ENCODE data around the gene PLD3.
A peak's percentile ranks its signal among the peaks of the same experiment; 100 is the strongest.
"Not testable (repeated sequence)": the region's sequence is repeated elsewhere in the genome, so short reads cannot be mapped to it uniquely, and the experiment has no call there.

PLD3 gene

GRCh38 chr19:40365010-40365409, 16.5 kb downstream of the PLD3 start:
- no peak for DNase-seq (ENCODE audit: low spot score)

DNA sequence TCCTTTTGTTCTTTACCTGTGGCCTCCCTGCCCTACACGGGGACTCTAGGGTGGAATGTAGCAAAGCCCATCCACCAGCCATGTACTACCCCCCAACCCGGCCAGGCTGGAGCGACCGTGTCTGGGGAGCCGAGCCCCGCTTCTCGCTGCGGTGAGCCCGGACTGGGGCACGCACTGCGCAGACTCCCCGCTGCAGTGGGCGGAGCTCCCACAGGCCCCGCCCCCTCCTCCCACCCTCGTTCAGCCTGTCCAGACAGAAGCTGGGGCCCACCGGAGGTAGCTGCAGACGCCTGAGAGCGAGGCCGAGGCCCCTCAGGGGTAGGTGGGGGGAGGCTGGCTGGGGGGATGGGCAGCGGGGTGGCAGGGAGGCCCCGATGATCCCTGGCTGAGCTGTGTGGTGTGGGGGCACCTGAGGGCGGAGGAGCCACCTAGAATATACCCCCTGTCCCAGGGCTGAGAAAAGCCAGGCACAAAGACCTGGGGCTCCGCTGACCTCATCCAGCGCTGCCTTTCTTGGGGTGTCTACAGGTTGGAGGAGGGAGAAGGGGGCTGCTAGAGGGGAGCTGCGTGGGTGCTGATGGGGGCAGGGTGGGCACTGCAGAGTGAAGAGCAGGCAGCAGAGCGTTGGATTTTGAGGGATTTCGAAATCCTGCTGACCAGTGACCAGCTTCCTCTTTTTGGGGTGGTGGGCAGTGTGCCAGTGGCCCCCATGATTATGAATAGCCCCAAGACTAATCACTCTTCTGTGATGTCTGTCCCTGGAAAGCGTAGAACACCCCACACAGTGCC, 17.3 kb downstream of the PLD3 start:
- DNase-seq (ENCODE audit: low spot score), result peak; percentile 95

DNA sequence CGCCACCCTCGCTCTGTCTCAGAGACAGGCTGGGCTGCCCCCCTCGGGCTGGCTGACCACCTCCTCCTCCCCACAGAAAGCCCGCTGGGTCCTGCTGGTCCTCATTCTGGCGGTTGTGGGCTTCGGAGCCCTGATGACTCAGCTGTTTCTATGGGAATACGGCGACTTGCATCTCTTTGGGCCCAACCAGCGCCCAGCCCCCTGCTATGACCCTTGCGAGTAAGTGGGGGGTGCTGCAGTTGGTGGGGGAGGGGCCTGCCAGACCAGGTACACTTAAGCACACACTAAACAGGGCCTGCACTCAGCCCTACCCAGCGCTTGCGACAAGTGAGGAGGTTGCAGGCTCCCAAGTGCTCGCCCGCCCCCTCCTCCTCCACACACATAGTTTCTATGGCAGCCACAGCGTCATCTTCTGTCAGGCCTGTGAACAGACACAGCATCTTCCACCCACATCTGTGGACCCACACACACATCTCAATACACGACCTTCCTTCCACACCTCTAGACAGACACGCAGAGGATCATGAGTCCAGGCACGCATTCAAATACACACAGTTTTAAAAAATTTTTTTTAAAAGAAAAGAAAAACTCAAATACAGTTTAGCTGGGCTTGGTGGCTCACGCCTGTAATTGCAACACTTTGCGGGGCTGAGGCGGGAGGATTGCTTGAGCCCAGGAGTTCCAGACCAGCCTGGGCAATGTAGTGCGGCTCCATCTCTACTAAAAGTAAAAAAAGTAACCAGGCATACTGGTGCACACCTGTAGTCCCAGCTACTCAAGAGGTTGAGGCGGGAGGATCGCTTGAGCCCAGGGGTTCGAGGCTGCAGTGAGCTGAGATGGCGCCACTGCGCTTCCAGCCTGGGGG, 18.4 kb downstream of the PLD3 start:
- DNase-seq (ENCODE audit: low spot score), result no peak

DNA sequence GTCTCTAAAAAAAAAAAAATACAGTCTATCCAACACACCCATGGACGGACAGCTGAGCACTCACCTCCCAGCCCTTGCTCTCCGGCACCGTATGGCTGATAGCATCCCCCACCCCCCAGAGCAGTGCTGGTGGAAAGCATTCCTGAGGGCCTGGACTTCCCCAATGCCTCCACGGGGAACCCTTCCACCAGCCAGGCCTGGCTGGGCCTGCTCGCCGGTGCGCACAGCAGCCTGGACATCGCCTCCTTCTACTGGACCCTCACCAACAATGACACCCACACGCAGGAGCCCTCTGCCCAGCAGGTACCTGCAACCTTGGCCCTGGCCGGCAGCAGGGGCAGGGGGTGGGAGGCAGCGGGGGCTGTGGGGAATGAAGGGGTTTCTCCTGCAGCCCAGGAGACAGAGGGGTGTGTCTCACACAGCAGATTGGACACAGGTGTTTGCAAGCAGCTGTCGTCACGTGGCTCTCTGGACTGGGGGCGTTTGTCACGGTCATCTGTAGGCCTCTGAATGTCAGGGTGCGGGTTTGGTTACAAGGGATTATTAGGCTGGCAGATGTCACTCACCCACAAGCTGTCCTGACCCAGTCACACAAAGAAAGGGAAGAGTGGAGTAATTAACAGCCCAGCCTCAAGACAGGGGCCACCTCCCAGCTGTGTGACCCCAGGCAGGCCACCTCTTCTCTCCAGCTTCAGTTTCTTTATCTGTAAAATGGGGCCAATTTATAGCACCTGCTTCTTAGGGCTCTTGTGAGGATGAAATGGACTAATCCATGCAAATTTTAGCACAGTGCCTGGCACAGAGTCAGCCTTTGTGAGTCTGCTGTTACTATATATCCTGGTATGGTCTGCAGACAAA, 19.3 kb downstream of the PLD3 start:
- DNase-seq (ENCODE audit: low spot score), result no peak

- DNase-seq (ENCODE audit: low spot score), result no peak
Measured at GRCh38 chr19:40369797-40370196, 21.3 kb downstream of the PLD3 start.

- not testable (repeated sequence) for DNase-seq (ENCODE audit: low spot score)
Measured at GRCh38 chr19:40370253-40370652, 21.8 kb downstream of the PLD3 start.

- DNase-seq (ENCODE audit: low spot score), result no peak
Measured at GRCh38 chr19:40370997-40371801, 22.7 kb downstream of the PLD3 start.

DNA sequence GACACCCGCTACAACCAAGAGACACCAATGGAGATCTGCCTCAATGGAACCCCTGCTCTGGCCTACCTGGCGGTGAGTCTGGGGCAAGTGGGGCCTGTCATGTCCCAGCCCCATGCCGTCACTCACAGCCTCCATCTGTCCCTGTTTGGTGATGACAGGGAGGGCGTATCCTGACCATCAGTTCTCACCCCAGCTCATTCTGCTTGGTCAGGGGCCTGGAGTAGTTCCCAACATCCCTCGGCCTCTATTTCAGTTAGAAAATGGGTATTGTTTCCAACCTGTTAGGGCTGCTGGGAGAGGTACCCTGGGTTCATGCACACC, 23.3 kb downstream of the PLD3 start:
- DNase-seq (ENCODE audit: low spot score), result no peak

DNA sequence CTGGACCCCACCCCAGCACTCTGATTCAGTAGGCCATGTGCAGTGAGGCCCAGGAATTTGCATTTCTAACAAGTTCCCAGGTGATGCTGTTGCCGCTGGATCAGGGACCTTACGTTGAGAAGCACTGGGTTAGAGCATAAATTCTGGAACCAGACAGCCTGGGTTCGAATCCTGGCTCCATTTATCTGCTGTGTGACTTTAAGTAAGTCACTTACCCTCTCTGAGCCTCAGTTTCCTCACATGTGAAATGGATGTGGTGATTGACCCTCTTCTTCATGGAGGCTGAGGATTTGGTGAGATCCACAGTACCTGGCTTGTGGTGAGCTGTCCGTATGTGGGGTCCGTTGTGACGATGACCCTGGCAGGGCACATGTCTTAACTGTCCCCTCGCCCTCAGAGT, 25.6 kb downstream of the PLD3 start:
- DNase-seq (ENCODE audit: low spot score), result no peak

DNA sequence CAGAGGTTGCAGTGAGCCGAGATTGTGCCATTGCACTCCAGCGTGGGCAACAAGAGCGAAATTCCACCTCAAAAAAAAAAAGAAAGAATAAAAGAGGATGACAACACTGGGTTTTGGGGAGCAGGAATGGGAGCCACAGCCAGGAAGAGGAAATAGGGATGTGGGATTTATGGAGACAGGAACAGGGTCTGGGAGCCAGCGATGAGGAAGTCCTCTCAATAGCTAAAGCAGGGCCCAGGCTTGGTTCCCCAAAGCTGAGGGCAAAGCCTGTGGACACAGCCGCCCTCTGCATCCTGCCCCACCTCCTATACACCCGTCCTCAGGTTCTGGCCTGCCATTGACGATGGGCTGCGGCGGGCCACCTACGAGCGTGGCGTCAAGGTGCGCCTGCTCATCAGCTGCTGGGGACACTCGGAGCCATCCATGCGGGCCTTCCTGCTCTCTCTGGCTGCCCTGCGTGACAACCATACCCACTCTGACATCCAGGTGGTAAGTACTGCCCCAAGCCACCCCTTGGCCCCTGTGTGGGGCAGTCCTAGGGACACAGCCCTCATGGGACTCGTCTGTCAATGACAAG, 27.9 kb downstream of the PLD3 start:
- DNase-seq (ENCODE audit: low spot score), result no peak

GRCh38 chr19:40377876-40378385, 29.4 kb downstream of the PLD3 start:
- DNase-seq (ENCODE audit: low spot score), result no peak

GRCh38 chr19:40378509-40378908, 30.0 kb downstream of the PLD3 start:
- DNase-seq (ENCODE audit: low spot score), result no peak

- DNase-seq (ENCODE audit: low spot score), result no peak
Measured at GRCh38 chr19:40379446-40380198, 31.1 kb downstream of the PLD3 start.

GRCh38 chr19:40380199-40381037, 31.9 kb downstream of the PLD3 start:
- DNase-seq (ENCODE audit: low spot score), result no peak

GRCh38 chr19:40381321-40381720, 32.8 kb downstream of the PLD3 start:
- no peak for DNase-seq (ENCODE audit: low spot score)

DNA sequence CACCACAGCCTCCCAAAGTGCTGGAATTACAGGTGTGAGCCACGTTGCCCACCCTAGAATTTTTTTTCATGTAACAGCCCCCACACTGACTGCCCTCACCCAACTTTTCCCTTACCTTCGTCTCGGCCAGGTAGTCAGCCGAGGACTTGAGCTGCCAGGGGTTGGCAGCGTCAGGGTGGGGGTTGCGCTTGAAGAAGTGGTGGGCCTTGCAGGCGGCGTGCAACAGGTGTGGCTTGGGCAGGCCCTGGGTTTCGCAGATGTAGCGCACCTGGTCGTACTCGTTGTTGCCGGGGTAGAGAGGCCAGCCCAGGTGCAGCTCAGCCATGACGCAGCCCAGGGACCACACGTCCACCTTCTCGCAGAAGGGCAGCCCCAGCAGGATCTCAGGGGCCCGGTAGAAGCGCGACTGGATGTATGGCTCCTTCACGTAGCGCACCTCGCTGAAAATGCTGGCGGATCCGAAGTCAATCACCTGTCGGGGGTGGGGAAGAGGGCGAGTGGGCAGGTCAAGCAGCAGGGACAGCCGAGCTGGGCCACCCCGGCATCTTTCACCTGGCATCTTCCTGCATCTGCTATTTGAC, 35.3 kb downstream of the PLD3 start:
- no peak for DNase-seq (ENCODE audit: low spot score)

DNA sequence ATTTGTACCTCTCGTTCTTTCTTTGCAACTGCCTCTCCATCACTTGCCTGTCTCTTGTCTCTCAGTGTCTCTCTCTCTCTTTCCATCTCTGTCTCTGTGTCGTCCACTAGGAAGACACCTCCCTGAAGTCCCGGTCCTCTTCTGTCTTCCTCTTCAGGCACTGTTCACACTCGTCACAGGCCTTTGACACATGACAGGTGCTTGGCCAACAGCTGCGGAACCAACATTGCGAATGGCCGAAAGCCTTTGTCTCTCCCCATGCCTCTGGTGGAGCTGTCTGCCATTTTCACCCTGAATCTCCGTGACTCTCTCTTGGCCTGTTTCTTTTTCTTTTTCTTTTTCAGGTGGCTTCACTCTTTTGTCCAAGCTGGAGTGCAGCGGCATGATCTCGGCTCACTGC, 38.7 kb downstream of the PLD3 start:
- no peak for DNase-seq (ENCODE audit: low spot score)

GRCh38 chr19:40388481-40388880, 40.0 kb downstream of the PLD3 start:
- DNase-seq (ENCODE audit: low spot score), result no peak

Measured in left forelimb (tissue), 1 donor.